Testis (tissue), 2 donors: ENCODE measurements around the gene SRCIN1.

Experiments
- CTCF ChIP-seq, 3 experiments: fragments of 450-650 bp in 2 of 3; fragments of 200-600 bp in 1 of 3; sonication (generic) in 1 of 3; IDR thresholded peaks; one replicate each; pipeline ENCODE4 v1.5.1; 2016 to 2019; ENCODE audit warnings: antibody characterized with exemption in 3 of 3, mild to moderate bottlenecking in 2 of 3, moderate library complexity in 1 of 3
- POLR2A ChIP-seq: fragments of 450-650 bp; IDR thresholded peaks from one replicate; pipeline ENCODE4 v1.6.1; 2017; ENCODE audit warnings: antibody characterized with exemption, mild to moderate bottlenecking, moderate library complexity

DNA sequence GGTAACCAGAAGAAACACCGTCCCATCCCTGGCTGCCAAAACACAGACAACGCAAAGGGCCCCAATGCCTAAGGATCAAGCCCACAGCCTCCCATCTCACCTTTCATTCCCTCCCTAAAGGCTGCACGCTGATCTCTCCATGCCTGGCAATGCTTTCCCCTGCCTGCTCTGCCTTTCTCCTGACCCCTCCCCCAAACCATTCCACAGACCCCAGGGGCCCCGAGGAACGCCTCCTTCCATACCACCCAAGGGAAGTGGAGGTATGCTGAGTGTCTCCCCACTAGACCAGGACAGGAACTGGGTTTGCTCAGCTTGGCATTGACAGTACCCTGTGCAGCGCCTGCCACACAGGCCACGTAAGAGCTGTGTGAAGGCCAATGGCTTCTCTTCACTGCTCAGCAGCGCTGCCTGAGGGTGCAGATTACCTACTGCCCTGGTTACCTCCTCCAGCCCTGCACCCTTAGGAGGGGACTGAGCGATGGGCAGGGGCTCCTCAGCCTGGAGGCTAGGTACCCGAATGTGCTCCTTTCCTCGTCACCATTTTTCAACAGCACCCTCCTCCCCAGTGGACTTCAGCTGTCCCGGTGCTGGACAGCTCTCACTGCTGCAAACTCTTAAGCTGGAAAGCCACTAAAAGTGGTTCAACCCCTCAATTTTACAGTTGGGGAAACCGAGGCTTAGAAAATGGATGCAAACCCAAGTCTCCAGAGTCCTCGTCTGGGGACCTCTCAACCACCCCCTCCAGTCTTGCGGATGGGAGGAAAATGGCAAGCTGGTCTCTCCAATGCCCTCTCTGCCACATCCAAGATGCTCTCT is 45.0 kb downstream of the SRCIN1 start:
- TF ChIP-seq CTCF (IDR thresholded peaks at IDR 0.05) (no peak), POLR2A (no peak)
